SJSA1 (cell line): ENCODE data around the gene ANKS3. TPM values are rescaled to one million over a fixed set of nuclear protein-coding genes. Genes with fewer than 3 reads are reported as not detected.

Experiments
- DNase-seq, 2 experiments: peaks; one replicate each; pipeline ENCODE4 v3.0.0-alpha.2; 2015 to 2020; ENCODE audit warnings: low spot score in 2 of 2, low read depth in 1 of 2
- H3K27ac ChIP-seq: fragments of 250-450 bp; sonication (Bioruptor Pico); 2 replicates; pipeline ENCODE4 v1.5.1; 2020; ENCODE audit warnings: mild to moderate bottlenecking, moderate library complexity
- H3K27me3 ChIP-seq: fragments of 250-450 bp; sonication (Bioruptor Pico); replicated peaks from 2 replicates; pipeline ENCODE4 v1.5.1; 2020; ENCODE audit warnings: mild to moderate bottlenecking, moderate library complexity
- H3K36me3 ChIP-seq: fragments of 250-450 bp; sonication (Bioruptor Pico); 2 replicates; pipeline ENCODE4 v1.5.1; 2020; ENCODE audit warnings: mild to moderate bottlenecking
- H3K4me1 ChIP-seq: fragments of 250-450 bp; sonication (Bioruptor Pico); replicated peaks from 2 replicates; pipeline ENCODE4 v1.6.1; 2021; ENCODE audit warnings: mild to moderate bottlenecking
- H3K4me3 ChIP-seq: fragments of 250-450 bp; sonication (Bioruptor Pico); 2 replicates; pipeline ENCODE4 v1.5.1; 2020; ENCODE audit warnings: mild to moderate bottlenecking
- H3K9me3 ChIP-seq: fragments of 250-450 bp; sonication (Bioruptor Pico); replicated peaks from 2 replicates; pipeline ENCODE4 v1.5.1; 2020; ENCODE audit warnings: mild to moderate bottlenecking
- total RNA-seq: library from RNA; depleted of rRNA; stranded (reverse); fragments of >200 nt; shearing (Covaris generic); gene quantifications from 2 replicates; pipeline ENCODE4 v1.2.3, GENCODE V29; 2014

The ANKS3 gene
- total RNA-seq, 1 experiment from 2014 or later, result 20.9 TPM

DNA sequence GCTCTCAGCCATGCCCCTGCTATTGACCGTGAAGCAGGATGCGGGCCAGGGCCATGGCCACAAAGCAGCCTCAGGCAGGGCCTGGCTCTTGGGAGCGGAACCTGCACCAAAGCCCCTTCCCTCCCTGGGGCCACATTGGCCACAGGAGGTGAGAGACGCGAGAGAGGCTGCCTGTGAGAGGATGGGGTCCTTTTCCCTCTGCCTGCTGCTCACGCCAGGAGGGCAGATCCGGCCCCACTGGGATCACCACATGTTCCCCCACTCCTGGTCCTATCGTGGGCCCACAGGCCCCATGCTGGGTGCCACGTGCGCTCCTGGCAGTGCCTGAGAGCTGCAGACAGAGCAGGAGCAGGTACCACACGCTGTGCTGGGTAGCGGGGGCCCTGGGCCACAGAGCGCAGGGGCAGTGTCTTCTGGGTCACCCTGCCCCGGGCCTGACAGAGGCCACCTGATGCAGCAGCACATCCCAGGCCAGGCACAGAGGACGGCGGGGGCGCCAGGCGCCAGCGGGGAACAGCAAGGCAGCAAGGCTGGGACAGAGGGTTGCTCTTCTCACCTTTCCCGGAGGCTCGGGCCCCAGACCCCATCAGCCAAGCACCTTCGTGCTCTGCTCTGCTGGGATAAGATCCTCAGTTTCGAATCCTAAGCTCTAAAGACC, 49.9 kb downstream of the ANKS3 start:
- Histone ChIP-seq H3K9me3 (no peaks in the 10 kb centered on the region), H3K27me3 (no peaks in the 10 kb centered on the region), H3K36me3 (peaks cover 76% of the 10 kb centered on the region), H3K27ac (no peak overlapping the region), H3K4me1 (no peaks in the 10 kb centered on the region), H3K4me3 (no peak overlapping the region)
- DNase-seq, result no peak

DNA sequence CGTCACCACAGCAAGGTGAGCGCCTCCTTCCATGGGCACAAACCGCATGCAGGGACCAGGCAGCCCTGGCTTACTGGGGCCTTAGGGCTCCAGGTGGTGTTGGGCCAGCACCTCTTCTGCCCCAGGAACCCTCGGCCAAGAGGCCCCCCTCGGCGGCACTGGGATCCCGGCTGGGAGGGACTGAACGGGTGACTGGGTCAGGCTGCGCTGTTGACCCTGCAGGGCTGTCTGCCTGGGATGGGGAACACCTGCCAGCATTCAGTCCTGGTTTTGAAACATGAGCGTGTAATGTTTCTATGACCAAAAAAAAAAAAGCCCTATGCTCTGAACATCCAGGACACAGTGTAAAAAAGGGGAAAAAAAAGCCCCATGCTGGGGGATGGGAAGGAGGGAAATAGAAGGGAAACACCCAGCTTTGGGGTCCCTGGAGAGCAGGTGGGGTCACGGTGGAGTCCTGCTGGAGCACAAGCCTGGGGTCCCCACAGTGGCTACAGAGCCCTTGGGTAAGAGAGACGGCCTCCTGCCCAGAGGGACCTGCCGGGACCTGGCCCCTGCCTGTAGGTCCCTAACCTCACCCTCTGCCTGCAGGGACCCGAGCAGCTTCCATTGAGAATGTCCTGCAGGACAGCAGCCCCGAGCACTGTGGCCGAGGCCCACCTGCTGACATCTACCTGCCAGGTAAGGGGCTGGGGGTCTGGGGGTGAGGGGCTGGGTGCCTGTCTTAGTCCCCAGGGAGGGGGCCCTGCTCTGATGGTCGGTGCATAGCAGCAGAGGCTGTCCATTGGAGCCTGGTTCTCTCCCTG, 50.6 kb downstream of the ANKS3 start:
- H3K27me3 ChIP-seq, result no peaks in the 10 kb centered on the region
- no peak overlapping the region for H3K27ac ChIP-seq
- peaks cover 71% of the 10 kb centered on the region for H3K36me3 ChIP-seq
- no peak overlapping the region for H3K4me3 ChIP-seq
- no peaks in the 10 kb centered on the region for H3K9me3 ChIP-seq
- DNase-seq, result no peak
- no peaks in the 10 kb centered on the region for H3K4me1 ChIP-seq

DNA sequence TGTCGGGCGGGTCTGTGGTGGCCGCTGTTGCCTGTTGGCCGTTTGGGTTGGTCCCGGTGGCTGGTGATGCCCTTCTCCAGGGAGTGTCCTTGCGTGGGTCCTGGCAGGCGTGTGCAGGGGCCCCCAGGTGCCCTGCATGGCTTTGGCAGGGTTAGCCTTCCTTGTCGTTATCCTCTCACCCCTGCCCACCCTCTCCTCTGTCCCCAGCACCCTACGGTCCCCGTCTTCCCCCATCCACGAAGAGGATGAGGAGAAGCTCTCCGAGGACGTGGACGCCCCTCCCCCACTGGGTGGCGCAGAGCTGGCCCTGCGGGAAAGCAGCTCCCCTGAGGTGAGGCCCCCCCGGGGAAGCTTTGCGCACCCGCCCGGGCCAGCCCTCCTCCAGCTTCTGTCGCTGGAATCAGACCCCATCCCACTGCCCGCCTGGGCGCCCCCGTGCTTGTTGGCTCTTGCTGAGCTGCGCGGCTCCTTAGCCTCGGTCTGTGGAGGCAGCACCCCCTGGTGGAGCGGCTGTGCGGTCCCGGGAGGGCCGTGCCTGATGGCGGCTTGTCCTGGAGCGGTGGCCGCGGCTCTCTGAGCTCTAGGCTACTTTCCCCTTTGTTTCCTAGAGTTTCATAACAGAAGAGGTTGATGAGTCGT, 51.3 kb downstream of the ANKS3 start:
- Histone ChIP-seq H3K27me3 (no peaks in the 10 kb centered on the region), H3K27ac (no peak overlapping the region), H3K4me1 (no peaks in the 10 kb centered on the region), H3K36me3 (peaks cover 67% of the 10 kb centered on the region), H3K4me3 (no peak overlapping the region), H3K9me3 (no peaks in the 10 kb centered on the region)
- DNase-seq, result no peak

DNA sequence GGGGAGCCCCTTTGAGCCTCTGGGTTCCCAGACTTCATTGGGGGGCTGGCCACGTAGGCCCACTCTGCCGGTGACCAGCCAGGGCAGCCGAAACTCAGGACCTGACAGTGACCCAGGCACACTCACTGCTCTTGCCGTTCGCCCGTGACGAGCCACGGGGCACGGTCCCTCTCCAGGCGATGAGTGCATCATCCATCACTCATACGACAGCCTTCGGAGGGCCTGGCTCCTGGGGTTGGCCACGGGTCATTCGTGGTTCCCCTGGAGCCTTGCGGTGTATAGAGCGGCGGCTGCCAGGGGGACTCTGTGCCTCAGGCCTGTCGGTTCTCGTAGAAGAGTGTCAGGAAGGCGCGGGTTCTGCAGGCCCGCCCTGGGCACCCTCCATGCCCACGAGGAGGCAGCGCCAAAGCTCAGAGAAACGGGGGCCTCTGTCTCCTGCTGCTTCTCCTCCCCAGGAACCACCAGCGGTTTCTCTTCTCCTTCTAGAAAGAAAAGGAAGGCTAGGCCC, 51.9 kb downstream of the ANKS3 start:
- H3K4me3 ChIP-seq, result no peak overlapping the region
- no peaks in the 10 kb centered on the region for H3K27me3 ChIP-seq
- no peak for DNase-seq
- no peak overlapping the region for H3K27ac ChIP-seq
- H3K36me3 ChIP-seq, result peaks cover 63% of the 10 kb centered on the region
- no peaks in the 10 kb centered on the region for H3K9me3 ChIP-seq
- no peaks in the 10 kb centered on the region for H3K4me1 ChIP-seq

DNA sequence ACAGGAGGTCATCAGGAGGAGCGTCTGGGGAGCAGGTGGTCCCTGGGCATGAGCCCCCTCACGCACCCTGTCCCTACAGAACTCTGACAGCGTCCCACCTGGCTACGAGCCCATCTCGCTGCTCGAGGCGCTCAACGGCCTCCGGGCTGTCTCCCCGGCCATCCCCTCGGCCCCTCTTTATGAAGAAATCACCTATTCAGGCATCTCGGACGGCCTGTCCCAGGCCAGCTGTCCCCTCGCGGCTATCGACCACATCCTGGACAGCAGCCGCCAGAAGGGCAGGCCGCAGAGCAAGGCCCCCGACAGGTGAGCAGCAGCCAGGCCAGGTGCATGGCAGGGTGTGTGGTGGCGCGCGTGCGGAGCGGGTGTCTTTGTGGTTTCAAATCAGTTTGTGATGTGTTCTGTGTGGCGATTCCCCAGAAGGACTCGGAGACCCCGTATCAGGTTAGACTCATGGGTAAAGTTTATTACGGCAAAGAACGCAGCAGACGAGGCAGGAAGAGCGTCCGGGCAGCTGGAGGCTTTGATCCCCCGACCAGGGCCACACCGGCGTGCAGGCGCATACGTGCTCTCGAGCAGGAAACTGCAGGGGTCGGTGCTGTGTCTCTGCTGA, 52.5 kb downstream of the ANKS3 start:
- DNase-seq, result no peak
- H3K4me3 ChIP-seq, result no peak overlapping the region
- no peaks in the 10 kb centered on the region for H3K27me3 ChIP-seq
- H3K27ac ChIP-seq, result no peak overlapping the region
- H3K36me3 ChIP-seq, result peaks cover 58% of the 10 kb centered on the region
- no peaks in the 10 kb centered on the region for H3K4me1 ChIP-seq
- H3K9me3 ChIP-seq, result no peaks in the 10 kb centered on the region

DNA sequence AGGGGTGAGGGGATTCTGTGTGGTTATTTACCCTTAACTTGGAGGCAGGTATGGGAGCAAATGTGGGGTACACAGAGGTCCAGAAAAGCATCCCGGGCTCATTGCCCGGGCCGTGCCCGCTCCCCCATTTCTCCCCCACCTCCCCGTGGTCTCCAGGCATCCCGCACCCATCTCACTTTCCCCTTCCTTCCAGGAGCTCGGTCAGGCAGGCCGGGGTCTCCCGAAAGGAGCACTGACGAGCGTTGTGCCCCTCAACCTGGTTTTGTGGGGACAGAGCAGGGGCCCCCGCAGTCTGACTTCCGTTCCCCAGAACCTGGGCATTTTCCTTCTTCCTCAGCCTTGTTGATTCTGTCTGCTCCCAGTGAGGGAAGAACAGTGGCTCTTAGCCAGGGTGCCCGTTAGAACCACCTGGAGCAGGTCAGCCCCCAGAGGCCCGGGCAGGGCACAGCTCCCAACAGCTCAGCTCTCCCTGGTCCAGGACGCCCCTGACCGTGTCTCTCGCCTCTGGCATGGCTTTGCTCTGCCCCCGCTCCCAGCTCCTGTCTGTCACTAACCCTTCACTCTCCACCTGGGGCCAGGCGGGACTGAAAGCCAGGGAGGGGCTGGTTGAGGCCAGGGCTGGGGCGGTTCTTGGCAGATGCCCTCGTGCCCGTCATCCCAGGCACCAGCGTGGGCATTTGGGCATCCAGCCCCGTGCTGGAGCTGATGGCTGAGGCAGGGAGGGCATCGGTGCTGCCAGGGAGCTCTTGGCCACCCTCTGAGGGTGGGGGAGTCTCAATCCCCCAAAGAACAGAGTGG, 53.2 kb downstream of the ANKS3 start:
- Histone ChIP-seq H3K9me3 (no peaks in the 10 kb centered on the region), H3K36me3 (peaks cover 58% of the 10 kb centered on the region), H3K4me3 (no peak overlapping the region), H3K27me3 (no peaks in the 10 kb centered on the region), H3K4me1 (no peaks in the 10 kb centered on the region), H3K27ac (no peak overlapping the region)
- DNase-seq, result no peak

DNA sequence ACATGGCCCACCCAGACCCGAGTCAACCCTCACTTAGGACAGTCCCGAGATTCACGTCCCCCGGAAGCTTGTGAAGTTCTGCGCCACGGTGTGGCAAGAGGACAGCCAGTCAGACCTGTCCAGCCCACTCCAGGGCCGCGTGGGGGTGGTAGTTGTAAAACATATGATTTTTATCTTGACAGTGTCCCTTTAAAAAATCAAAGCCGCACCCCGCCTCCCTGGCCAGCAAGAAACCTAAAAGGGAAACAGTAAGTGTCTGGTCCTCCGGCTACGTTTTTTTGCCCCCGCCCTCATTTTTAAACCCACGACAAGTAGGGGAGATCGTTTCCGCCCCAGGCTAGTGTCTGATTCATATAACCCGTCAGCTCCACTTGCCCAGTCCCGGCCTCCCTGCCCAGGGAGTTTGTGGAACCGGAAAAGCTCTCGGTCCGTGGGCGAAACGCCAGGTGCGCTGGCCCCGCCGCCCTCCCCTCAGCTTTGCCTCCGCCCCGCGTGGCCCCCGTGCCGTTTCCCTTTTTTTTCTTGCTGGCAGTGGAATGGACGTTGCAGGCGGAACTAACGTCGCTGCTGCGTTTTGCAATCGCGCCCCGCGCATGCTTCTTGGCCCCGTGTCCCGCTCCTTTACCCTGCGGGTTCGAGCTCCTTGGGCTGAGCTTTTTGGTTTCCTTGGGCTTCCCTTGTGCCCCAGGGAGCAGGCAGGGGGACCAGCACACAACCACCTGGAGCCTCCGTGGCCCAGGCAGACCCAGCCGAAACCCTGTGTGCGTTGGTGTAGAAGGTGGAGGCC, 54.0 kb downstream of the ANKS3 start:
- H3K36me3 ChIP-seq, result peaks cover 55% of the 10 kb centered on the region
- H3K9me3 ChIP-seq, result no peaks in the 10 kb centered on the region
- H3K4me1 ChIP-seq, result no peaks in the 10 kb centered on the region
- no peak for DNase-seq
- no peak overlapping the region for H3K27ac ChIP-seq
- no peaks in the 10 kb centered on the region for H3K27me3 ChIP-seq
- no peak overlapping the region for H3K4me3 ChIP-seq

DNA sequence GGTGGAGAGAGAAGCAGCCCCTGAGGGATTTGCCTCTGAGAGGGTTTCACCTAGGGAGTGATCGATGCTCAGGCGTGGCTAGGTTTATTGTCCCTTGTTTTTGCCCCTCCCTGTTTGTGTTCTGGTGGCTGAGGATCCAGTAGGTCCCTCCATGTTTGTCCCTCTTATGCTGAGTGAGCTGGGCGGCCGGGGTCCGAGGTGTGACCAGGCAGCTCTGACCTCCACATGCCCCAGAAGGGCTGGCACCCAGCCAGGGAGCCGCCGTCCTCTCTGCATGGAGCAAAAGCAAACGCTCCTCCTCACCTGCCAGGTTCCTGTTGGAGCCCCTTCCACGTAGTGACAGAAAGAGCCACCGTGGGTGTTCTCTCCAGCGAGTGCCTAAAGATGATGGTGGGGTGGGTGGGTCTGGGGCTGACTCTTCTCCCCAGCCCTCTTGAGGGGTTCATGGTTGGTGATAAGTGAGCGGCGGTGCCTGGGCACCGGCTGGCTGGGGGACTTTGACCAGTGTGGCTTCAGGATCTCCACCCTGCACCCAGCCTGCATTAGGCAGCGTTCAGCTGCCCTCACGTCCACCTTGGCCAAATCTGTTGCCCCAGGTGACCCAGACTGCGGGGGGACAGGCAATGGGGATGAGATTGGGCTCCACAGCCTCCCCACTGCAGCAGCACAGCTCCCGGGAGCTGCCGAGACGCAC, 54.8 kb downstream of the ANKS3 start:
- no peaks in the 10 kb centered on the region for H3K9me3 ChIP-seq
- DNase-seq, result no peak
- no peaks in the 10 kb centered on the region for H3K4me1 ChIP-seq
- H3K36me3 ChIP-seq, result peaks cover 50% of the 10 kb centered on the region
- no peak overlapping the region for H3K27ac ChIP-seq
- no peak overlapping the region for H3K4me3 ChIP-seq
- no peaks in the 10 kb centered on the region for H3K27me3 ChIP-seq

DNA sequence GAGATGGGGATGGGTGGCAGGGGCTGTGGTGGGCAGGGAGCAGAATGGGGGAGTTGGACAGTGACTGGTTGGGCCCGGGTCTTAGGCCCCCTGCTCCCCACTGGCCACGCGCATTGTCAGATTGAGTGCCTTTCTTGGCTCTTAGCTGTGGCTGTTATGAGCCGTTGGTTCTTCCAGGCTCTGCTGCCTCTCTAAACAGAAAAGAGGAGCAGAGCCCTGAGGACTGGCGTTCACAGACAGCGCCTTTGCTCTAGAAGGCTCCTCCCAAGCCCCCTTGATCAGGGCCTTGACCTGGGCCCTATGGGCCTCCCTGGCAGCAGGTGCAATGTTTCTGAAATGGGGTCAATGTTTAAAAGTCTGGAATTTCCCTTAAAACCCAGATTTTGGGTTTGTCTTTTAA, 55.5 kb downstream of the ANKS3 start:
- Histone ChIP-seq H3K27me3 (no peaks in the 10 kb centered on the region), H3K27ac (no peak overlapping the region), H3K36me3 (peaks cover 48% of the 10 kb centered on the region), H3K4me3 (no peak overlapping the region), H3K9me3 (no peaks in the 10 kb centered on the region), H3K4me1 (no peaks in the 10 kb centered on the region)
- DNase-seq, result no peak

DNA sequence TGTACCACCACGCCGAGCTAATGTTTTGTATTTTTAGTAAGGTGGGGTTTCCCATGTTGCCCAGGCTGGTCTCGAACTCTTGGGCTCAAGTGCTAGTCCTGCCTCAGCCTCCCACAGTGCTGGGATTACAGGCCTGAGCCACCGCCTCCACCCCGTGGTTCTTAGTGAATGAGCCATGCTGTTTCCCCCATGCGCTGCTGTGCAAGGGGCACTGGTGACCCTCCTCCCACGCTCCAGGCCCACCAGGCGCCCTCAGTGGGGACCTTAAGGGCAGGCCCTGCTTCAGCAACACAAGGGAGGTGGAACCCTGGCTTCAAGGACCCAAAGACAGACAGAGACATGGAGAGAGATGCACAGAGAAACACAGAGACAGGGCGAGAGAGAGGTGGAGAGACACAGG, 56.1 kb downstream of the ANKS3 start:
- no peak for DNase-seq
- Histone ChIP-seq H3K36me3 (peaks cover 46% of the 10 kb centered on the region), H3K4me3 (no peak overlapping the region), H3K4me1 (no peaks in the 10 kb centered on the region), H3K27ac (no peak overlapping the region), H3K27me3 (no peaks in the 10 kb centered on the region), H3K9me3 (no peaks in the 10 kb centered on the region)

DNA sequence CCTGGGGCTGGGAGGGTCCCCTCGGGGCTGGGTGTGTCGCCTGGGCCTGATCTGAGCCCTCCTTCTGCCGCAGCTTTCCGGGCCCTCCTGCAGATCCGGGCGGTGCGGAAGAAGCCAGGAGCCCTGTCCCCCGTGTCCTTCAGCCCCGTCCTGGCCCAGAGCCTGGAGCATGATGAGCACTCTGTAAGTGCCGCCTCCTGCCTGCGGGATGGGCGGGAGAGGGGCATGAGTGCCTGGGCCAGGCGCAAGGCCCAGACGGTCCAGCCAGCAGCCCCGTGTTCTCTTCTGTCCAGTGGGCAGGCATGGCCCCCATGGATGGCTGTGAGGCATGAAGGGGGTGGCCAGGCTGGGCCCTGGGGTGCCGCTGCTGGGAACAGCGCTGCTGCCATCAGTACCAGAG, 56.7 kb downstream of the ANKS3 start:
- DNase-seq, result no peak
- Histone ChIP-seq H3K27ac (no peak overlapping the region), H3K4me1 (no peaks in the 10 kb centered on the region), H3K9me3 (no peaks in the 10 kb centered on the region), H3K36me3 (peaks cover 40% of the 10 kb centered on the region), H3K4me3 (no peak overlapping the region), H3K27me3 (no peaks in the 10 kb centered on the region)

DNA sequence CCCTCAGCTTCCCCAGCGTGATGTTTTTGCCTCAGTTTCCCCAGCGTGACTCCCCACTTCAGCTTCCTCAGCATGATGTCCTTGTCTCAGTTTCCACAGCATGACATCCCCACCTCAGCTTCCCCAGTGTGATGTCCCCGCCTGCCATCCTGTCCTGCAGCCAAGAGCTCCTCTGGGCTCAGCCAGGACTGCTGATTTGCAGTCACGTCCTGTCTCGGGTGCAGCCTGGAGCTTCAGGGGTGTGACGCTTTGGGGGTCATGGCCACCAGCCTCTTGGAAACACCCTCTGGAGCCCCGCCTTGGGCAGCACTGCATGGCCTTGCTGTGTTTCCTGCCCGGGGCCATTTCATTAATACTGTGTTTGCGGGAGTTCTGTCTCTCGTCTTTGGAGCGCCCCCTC, 57.2 kb downstream of the ANKS3 start:
- H3K9me3 ChIP-seq, result no peaks in the 10 kb centered on the region
- H3K36me3 ChIP-seq, result peaks cover 37% of the 10 kb centered on the region
- no peak overlapping the region for H3K27ac ChIP-seq
- DNase-seq, result no peak
- no peak overlapping the region for H3K4me3 ChIP-seq
- no peaks in the 10 kb centered on the region for H3K4me1 ChIP-seq
- no peaks in the 10 kb centered on the region for H3K27me3 ChIP-seq
